ENCODE measurements around the gene CTAGE9. TPM values are rescaled to one million over a fixed set of nuclear protein-coding genes. Genes with fewer than 3 reads are reported as not detected.

CTAGE9 gene
- total RNA-seq, 2 experiments from 2014 or later, result not detected

- intact Hi-C loops (cut with micrococcal nuclease; ENCODE audit: unreplicated experiment), result no loop called here
- H3K4me2 ChIP-seq (ENCODE audit: low read length), result no peak overlapping the region
- H3K79me2 ChIP-seq (ENCODE audit: insufficient read depth, low read depth, low read length), result no peaks in the 10 kb centered on the region
- H3K9me3 ChIP-seq (ENCODE audit: low read length), result no peaks in the 10 kb centered on the region
- no peak overlapping the region for H2AFZ ChIP-seq (ENCODE audit: low read length)
- no peaks in the 10 kb centered on the region for H3K36me3 ChIP-seq (ENCODE audit: insufficient read depth, low read length)
- peaks cover 5% of the 10 kb centered on the region for H3K4me1 ChIP-seq (ENCODE audit: insufficient read depth, low read length, poor library complexity, severe bottlenecking)
- H3K9me2 ChIP-seq (ENCODE audit: insufficient read depth, low read length), result no peaks in the 10 kb centered on the region
- no TSS peak for BruUV-seq (replicated peaks)
- H4K20me1 ChIP-seq (ENCODE audit: insufficient read depth, low read length), result no peaks in the 10 kb centered on the region
- CTCF ChIA-PET (ENCODE audit: unreplicated experiment), result no interaction called here
- TF ChIP-seq EZH2phosphoT487 (IDR thresholded peaks at IDR 0.05; ENCODE audit: borderline replicate concordance, low read depth, low read length), result no peak
- TF ChIP-seq CTCF (conservative IDR thresholded peaks at IDR 0.05; ENCODE audit: low read length), result no peak
- DNase-seq (ENCODE audit: low spot score), result no peak
- POLR2A ChIA-PET, result interaction anchor here (2.4 kb wide), 1 partner anchor 34 kb away, joined by 5 read pairs; no protein-coding TSS in a partner anchor
- H3K27ac ChIP-seq (ENCODE audit: low read depth, low read length, poor library complexity, severe bottlenecking), result no peak overlapping the region
- H3K4me3 ChIP-seq (ENCODE audit: low read depth, low read length, poor library complexity, severe bottlenecking), result no peak overlapping the region
Measured at GRCh38 chr6:131687022-131687421, 23.8 kb downstream of the CTAGE9 start.

GRCh38 chr6:131685266-131685780 lies 25.5 kb downstream of the CTAGE9 start:
- ChIA-PET CTCF (ENCODE audit: unreplicated experiment) (no interaction called here), POLR2A (no interaction called here)
- H3K9me2 ChIP-seq (ENCODE audit: insufficient read depth, low read length), result no peaks in the 10 kb centered on the region
- DNase-seq (ENCODE audit: low spot score), result no peak
- intact Hi-C loops (cut with micrococcal nuclease; ENCODE audit: unreplicated experiment), result no loop called here
- no TSS peak for BruUV-seq (replicated peaks)
- no peak overlapping the region for H3K27ac ChIP-seq (ENCODE audit: low read depth, low read length, poor library complexity, severe bottlenecking)
- H2AFZ ChIP-seq (ENCODE audit: low read length), result no peak overlapping the region
- no peaks in the 10 kb centered on the region for H4K20me1 ChIP-seq (ENCODE audit: insufficient read depth, low read length)
- no peaks in the 10 kb centered on the region for H3K79me2 ChIP-seq (ENCODE audit: insufficient read depth, low read depth, low read length)
- TF ChIP-seq EZH2phosphoT487 (IDR thresholded peaks at IDR 0.05; ENCODE audit: borderline replicate concordance, low read depth, low read length) (no peak), CTCF (conservative IDR thresholded peaks at IDR 0.05; ENCODE audit: low read length) (no peak)
- H3K9me3 ChIP-seq (ENCODE audit: low read length), result no peaks in the 10 kb centered on the region
- H3K4me2 ChIP-seq (ENCODE audit: low read length), result no peak overlapping the region
- no peak overlapping the region for H3K4me3 ChIP-seq (ENCODE audit: low read depth, low read length, poor library complexity, severe bottlenecking)
- H3K4me1 ChIP-seq (ENCODE audit: insufficient read depth, low read length, poor library complexity, severe bottlenecking), result no peaks in the 10 kb centered on the region
- no peaks in the 10 kb centered on the region for H3K36me3 ChIP-seq (ENCODE audit: insufficient read depth, low read length)

GRCh38 chr6:131683479-131683878 lies 27.3 kb downstream of the CTAGE9 start:
- H4K20me1 ChIP-seq (ENCODE audit: insufficient read depth, low read length), result no peaks in the 10 kb centered on the region
- H3K4me3 ChIP-seq (ENCODE audit: low read depth, low read length, poor library complexity, severe bottlenecking), result no peak overlapping the region
- intact Hi-C loops (cut with micrococcal nuclease; ENCODE audit: unreplicated experiment), result no loop called here
- H3K79me2 ChIP-seq (ENCODE audit: insufficient read depth, low read depth, low read length), result no peaks in the 10 kb centered on the region
- no peaks in the 10 kb centered on the region for H3K36me3 ChIP-seq (ENCODE audit: insufficient read depth, low read length)
- ChIA-PET POLR2A (interaction anchor here (0.6 to 0.7 kb wide), 4 partner anchors 44 to 1008 kb away, joined by 3 to 4 read pairs (median 4); no protein-coding TSS in a partner anchor), CTCF (ENCODE audit: unreplicated experiment) (no interaction called here)
- BruUV-seq (replicated peaks), result no TSS peak
- no peak for TF ChIP-seq CTCF (conservative IDR thresholded peaks at IDR 0.05; ENCODE audit: low read length)
- TF ChIP-seq EZH2phosphoT487 (IDR thresholded peaks at IDR 0.05; ENCODE audit: borderline replicate concordance, low read depth, low read length), result no peak
- H3K9me2 ChIP-seq (ENCODE audit: insufficient read depth, low read length), result no peaks in the 10 kb centered on the region
- no peak overlapping the region for H2AFZ ChIP-seq (ENCODE audit: low read length)
- no peak overlapping the region for H3K27ac ChIP-seq (ENCODE audit: low read depth, low read length, poor library complexity, severe bottlenecking)
- H3K9me3 ChIP-seq (ENCODE audit: low read length), result no peaks in the 10 kb centered on the region
- H3K4me1 ChIP-seq (ENCODE audit: insufficient read depth, low read length, poor library complexity, severe bottlenecking), result no peaks in the 10 kb centered on the region
- H3K4me2 ChIP-seq (ENCODE audit: low read length), result no peak overlapping the region
- DNase-seq (ENCODE audit: low spot score), result peak; percentile 16
